HS-5 (cell line): ENCODE data around the gene BEGAIN.
A peak's percentile ranks its signal among the peaks of the same experiment; 100 is the strongest.

Experiments used
- DNase-seq: peaks from one replicate; pipeline ENCODE4 v3.0.0-alpha.2; 2012; ENCODE audit warnings: low read depth

Gene BEGAIN

GRCh38 chr14:100581228-100582145, 5.7 kb downstream of the BEGAIN start:
- no peak for DNase-seq

GRCh38 chr14:100580316-100581227, 6.6 kb downstream of the BEGAIN start:
- DNase-seq: no peak

- peak; percentile 6 for DNase-seq
Measured at GRCh38 chr14:100578552-100578951, 8.7 kb downstream of the BEGAIN start.

GRCh38 chr14:100577986-100578431, 9.2 kb downstream of the BEGAIN start:
- no peak for DNase-seq

- DNase-seq: no peak
Measured at GRCh38 chr14:100577321-100577985, 9.8 kb downstream of the BEGAIN start.

- DNase-seq: no peak
Measured at GRCh38 chr14:100576091-100577085, 10.8 kb downstream of the BEGAIN start.

- DNase-seq: no peak
Measured at GRCh38 chr14:100575266-100575995, 11.8 kb downstream of the BEGAIN start.

GRCh38 chr14:100574642-100575031, 12.6 kb downstream of the BEGAIN start:
- no peak for DNase-seq

- DNase-seq: no peak
Measured at GRCh38 chr14:100573757-100574641, 13.2 kb downstream of the BEGAIN start.

- DNase-seq: no peak
Measured at GRCh38 chr14:100573002-100573756, 14.0 kb downstream of the BEGAIN start.

GRCh38 chr14:100572543-100572942, 14.7 kb downstream of the BEGAIN start:
- no peak for DNase-seq

GRCh38 chr14:100571837-100572236, 15.4 kb downstream of the BEGAIN start:
- no peak for DNase-seq

- no peak for DNase-seq
Measured at GRCh38 chr14:100570726-100571454, 16.3 kb downstream of the BEGAIN start.

GRCh38 chr14:100569734-100570286, 17.4 kb downstream of the BEGAIN start:
- no peak for DNase-seq

GRCh38 chr14:100568998-100569733, 18.1 kb downstream of the BEGAIN start:
- no peak for DNase-seq

- no peak for DNase-seq
Measured at GRCh38 chr14:100568164-100568997, 18.8 kb downstream of the BEGAIN start.
